HepG2 (cell line): ENCODE results near the gene EIF5. TPM values are rescaled to one million over a fixed set of nuclear protein-coding genes. Genes with fewer than 3 reads are reported as not detected.

Source experiments
- CREBL2 ChIP-seq: sonication (generic); formaldehyde crosslinking; IDR thresholded peaks from 2 replicates; pipeline ENCODE4 v1.8.1; 2023; ENCODE audit warnings: missing genetic modification reagents, mild to moderate bottlenecking, borderline replicate concordance
- CSRNP1 ChIP-seq: sonication (generic); formaldehyde crosslinking; IDR thresholded peaks from 2 replicates; pipeline ENCODE4 v1.8.1; 2023; ENCODE audit warnings: mild to moderate bottlenecking, missing genetic modification reagents
- DZIP1 ChIP-seq: sonication (generic); formaldehyde crosslinking; IDR thresholded peaks from 2 replicates; pipeline ENCODE4 v1.5.0; 2020; ENCODE audit warnings: mild to moderate bottlenecking, missing genetic modification reagents
- E2F5 ChIP-seq: sonication (generic); formaldehyde crosslinking; conservative IDR thresholded peaks from 2 replicates; pipeline ENCODE4 v1.4.0; 2020; ENCODE audit warnings: missing genetic modification reagents
- ERF ChIP-seq: IDR thresholded peaks from 2 replicates; pipeline ENCODE4 v1.6.1; 2018; ENCODE audit warnings: missing biosample characterization, missing genetic modification reagents
- KMT2A ChIP-seq: sonication (generic); formaldehyde crosslinking; IDR thresholded peaks from 2 replicates; pipeline ENCODE4 v1.4.0; 2020; ENCODE audit warnings: missing genetic modification reagents
- MED1 ChIP-seq: sonication (generic); formaldehyde crosslinking; IDR thresholded peaks from 2 replicates; pipeline ENCODE4 v1.4.0; 2020; ENCODE audit warnings: missing genetic modification reagents
- MXD1 ChIP-seq: sonication (generic); formaldehyde crosslinking; IDR thresholded peaks from 2 replicates; pipeline ENCODE4 v1.4.0; 2020; ENCODE audit warnings: mild to moderate bottlenecking, missing genetic modification reagents
- POLR2AphosphoS5 ChIP-seq: IDR thresholded peaks from 2 replicates; pipeline ENCODE4 v1.6.1; 2012; ENCODE audit warnings: low read depth, low read length
- TFAP4 ChIP-seq: sonication (generic); IDR thresholded peaks from 2 replicates; pipeline ENCODE4 v1.6.1; 2016; ENCODE audit warnings: low read depth, borderline replicate concordance
- ZMYM2 ChIP-seq: sonication (generic); formaldehyde crosslinking; IDR thresholded peaks from 2 replicates; pipeline ENCODE4 v1.8.0; 2022; ENCODE audit warnings: mild to moderate bottlenecking, missing genetic modification reagents
- ZNF10 ChIP-seq: sonication (generic); formaldehyde crosslinking; IDR thresholded peaks from 2 replicates; pipeline ENCODE4 v1.4.0; 2020; ENCODE audit warnings: mild to moderate bottlenecking, low read depth, missing genetic modification reagents, borderline replicate concordance
- ZNF121 ChIP-seq: sonication (generic); formaldehyde crosslinking; IDR thresholded peaks from 2 replicates; pipeline ENCODE4 v1.5.0; 2020; ENCODE audit warnings: mild to moderate bottlenecking, missing genetic modification reagents
- ZNF333 ChIP-seq: sonication (generic); formaldehyde crosslinking; IDR thresholded peaks from 2 replicates; pipeline ENCODE4 v1.4.0; 2020; ENCODE audit warnings: mild to moderate bottlenecking, missing genetic modification reagents, borderline replicate concordance
- ZNF552 ChIP-seq: sonication (generic); formaldehyde crosslinking; IDR thresholded peaks from 2 replicates; pipeline ENCODE4 v1.9.0; 2022; ENCODE audit warnings: missing genetic modification reagents, mild to moderate bottlenecking, borderline replicate concordance
- ZNF580 ChIP-seq: IDR thresholded peaks from 2 replicates; pipeline ENCODE4 v1.6.1; 2016; ENCODE audit warnings: low read depth, borderline replicate concordance
- ZNF7 ChIP-seq: IDR thresholded peaks from 2 replicates; pipeline ENCODE4 v1.6.1; 2016; ENCODE audit warnings: missing biosample characterization, missing genetic modification reagents
- ZNF800 ChIP-seq: sonication (generic); formaldehyde crosslinking; IDR thresholded peaks from 2 replicates; pipeline ENCODE4 v1.4.0; 2020; ENCODE audit warnings: missing genetic modification reagents
- ZSCAN22 ChIP-seq: sonication (generic); formaldehyde crosslinking; IDR thresholded peaks from 2 replicates; pipeline ENCODE4 v1.4.0; 2020; ENCODE audit warnings: mild to moderate bottlenecking, missing genetic modification reagents
- ZSCAN25 ChIP-seq: sonication (generic); formaldehyde crosslinking; IDR thresholded peaks from 2 replicates; pipeline ENCODE4 v1.8.0; 2022; ENCODE audit warnings: mild to moderate bottlenecking, missing genetic modification reagents
- polyA plus RNA-seq, 8 experiments: library from polyadenylated mRNA; depleted of rRNA in 3 of 8; stranded (reverse) in 7 of 8; unstranded in 1 of 8; fragments of >200 nt; fragmentation: Illumina TruSeq in 4 of 8; extraction: Trizol in 4 of 8; gene quantifications; 2 replicates each; pipeline versions ENCODE4 v1.2.1 to v1.2.3, GENCODE V29; 2011 to 2016; ENCODE audit warnings: low read depth in 4 of 8, missing spikeins in 1 of 8, mixed read lengths in 1 of 8; ENCODE audit not compliant: insufficient read depth in 1 of 8
- total RNA-seq, 5 experiments: library from RNA; depleted of rRNA; stranded (reverse); fragments of >200 nt; fragmentation: Illumina TruSeq; extraction: Trizol; gene quantifications; 2 replicates each; pipeline ENCODE4 v1.2.3, GENCODE V29; 2016; ENCODE audit warnings: low read depth in 1 of 5

Gene EIF5
- total and polyA plus RNA-seq, 2 of the 13 experiments (the other 11 are each of a cell fraction or from before 2014, with no cell fraction given), result 189 to 281 TPM

- 0 out of 2 replicates have a peak, but pooled peaks have one; percentile 9 for TF ChIP-seq CSRNP1 (CRISPR knock-in tag)
- TF ChIP-seq E2F5 (CRISPR knock-in tag), result no peak
- TF ChIP-seq ZSCAN25 (CRISPR knock-in tag), result no peak
- no peak for TF ChIP-seq ZMYM2 (CRISPR knock-in tag)
- no peak for TF ChIP-seq ZNF552 (CRISPR knock-in tag)
- 0 out of 2 replicates have a peak, but pooled peaks have one; percentile 4 for TF ChIP-seq ZNF333 (CRISPR knock-in tag)
- TF ChIP-seq POLR2AphosphoS5, result no peak
- no peak for TF ChIP-seq ERF (CRISPR knock-in tag)
- TF ChIP-seq CREBL2 (CRISPR knock-in tag), result no peak
- no peak for TF ChIP-seq ZSCAN22 (CRISPR knock-in tag)
- TF ChIP-seq TFAP4, result no peak
- no peak for TF ChIP-seq ZNF7 (CRISPR knock-in tag)
- TF ChIP-seq DZIP1 (CRISPR knock-in tag), result peak; percentile 28; the same call in 1 of the 2 replicates
- TF ChIP-seq ZNF800 (CRISPR knock-in tag), result peak; percentile 63; the same call in 1 of the 2 replicates
- no peak for TF ChIP-seq ZNF121 (CRISPR knock-in tag)
- no peak for TF ChIP-seq ZNF580 (CRISPR knock-in tag)
- 0 out of 2 replicates have a peak, but pooled peaks have one; percentile 9 for TF ChIP-seq MXD1 (CRISPR knock-in tag)
- TF ChIP-seq ZNF10 (CRISPR knock-in tag), result no peak
- TF ChIP-seq MED1 (CRISPR knock-in tag), result no peak
- peak; percentile 78; the same call in 1 of the 2 replicates for TF ChIP-seq KMT2A (CRISPR knock-in tag)
Observed at GRCh38 chr14:103385929-103386712, 52.1 kb downstream of the EIF5 start (continued).
